ENCODE results near the gene CYTH4.

DNA sequence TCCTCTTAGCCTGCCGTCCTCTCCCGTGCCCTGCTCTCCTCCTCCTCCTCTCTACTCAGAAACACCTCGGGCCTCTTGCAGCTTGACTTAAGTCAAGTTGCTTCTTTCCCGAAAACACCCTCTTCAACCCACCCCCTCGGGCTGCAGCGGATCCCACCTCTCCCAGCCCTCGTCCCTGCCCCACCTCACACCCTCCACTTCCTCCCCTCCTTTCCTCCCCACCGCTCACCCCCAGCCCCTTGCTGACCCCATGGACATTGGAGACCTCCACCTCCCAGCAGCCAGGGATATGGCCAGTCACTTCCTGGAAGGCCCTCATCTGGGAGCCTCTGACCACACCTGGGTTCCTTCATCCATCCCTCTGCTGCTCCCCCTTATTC is 8.5 kb upstream of the CYTH4 start:
- no peak for TF ChIP-seq POLR2A (IDR thresholded peaks at IDR 0.05)
- TF ChIP-seq, protein P1, sequence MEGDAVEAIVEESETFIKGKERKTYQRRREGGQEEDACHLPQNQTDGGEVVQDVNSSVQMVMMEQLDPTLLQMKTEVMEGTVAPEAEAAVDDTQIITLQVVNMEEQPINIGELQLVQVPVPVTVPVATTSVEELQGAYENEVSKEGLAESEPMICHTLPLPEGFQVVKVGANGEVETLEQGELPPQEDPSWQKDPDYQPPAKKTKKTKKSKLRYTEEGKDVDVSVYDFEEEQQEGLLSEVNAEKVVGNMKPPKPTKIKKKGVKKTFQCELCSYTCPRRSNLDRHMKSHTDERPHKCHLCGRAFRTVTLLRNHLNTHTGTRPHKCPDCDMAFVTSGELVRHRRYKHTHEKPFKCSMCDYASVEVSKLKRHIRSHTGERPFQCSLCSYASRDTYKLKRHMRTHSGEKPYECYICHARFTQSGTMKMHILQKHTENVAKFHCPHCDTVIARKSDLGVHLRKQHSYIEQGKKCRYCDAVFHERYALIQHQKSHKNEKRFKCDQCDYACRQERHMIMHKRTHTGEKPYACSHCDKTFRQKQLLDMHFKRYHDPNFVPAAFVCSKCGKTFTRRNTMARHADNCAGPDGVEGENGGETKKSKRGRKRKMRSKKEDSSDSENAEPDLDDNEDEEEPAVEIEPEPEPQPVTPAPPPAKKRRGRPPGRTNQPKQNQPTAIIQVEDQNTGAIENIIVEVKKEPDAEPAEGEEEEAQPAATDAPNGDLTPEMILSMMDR (IDR thresholded peaks at IDR 0.05): no peak
